Pancreas (tissue), 8 donors: Measurements from ENCODE around the gene TICRR. TPM values are rescaled to one million over a fixed set of nuclear protein-coding genes. Genes with fewer than 3 reads are reported as not detected.

Source experiments
- polyA plus RNA-seq, 2 donors: library from polyadenylated mRNA; stranded (reverse); fragments of 200-250 nt; gene quantifications; one replicate each; pipeline ENCODE4 v1.2.3, GENCODE V29; 2013
- total RNA-seq, 6 donors: library from RNA; stranded (reverse); fragmentation: NEBNext Ultra II Directional in 4 of 6; extraction: Animal tissue kit (Norgen Biotek cat#: 25700) in 4 of 6; gene quantifications; one replicate each; pipeline versions ENCODE4 v1.2.1 to v1.2.4, GENCODE V29; 2021 to 2023
- donor health status: healthy with polysubstance abuse.
- donor health status: DM: no; HTN: no; CAD: no; lungs with moderate emphysema.
- donor health status: DM: no; HTN: no; CAD: no.
- donor health status: Bipolar disorder and iron deficiency.
- donor health status: DM: yes; HTN: yes; CAD: no.
- donor health status: DM: no; HTN: no; CAD: no.
- donor health status: DM: no; HTN: no; CAD: no.
- donor health status: DM: yes; HTN: yes; CAD: no.

The TICRR gene
- total and polyA plus RNA-seq, 8 donors: 0.03 to 0.18 (median 0.13) TPM; not detected in 3

Other genes with a start within 250 kb of the TICRR start
- 10 to 100 TPM; 19.3 to 38.1 (median 23.0) TPM for gene POLG, start 240.6 kb upstream of the TICRR start, total RNA-seq
- gene POLG, start 240.6 kb upstream of the TICRR start, polyA plus RNA-seq: 10 to 100 TPM; 48.5 to 52.0 TPM
- gene RHCG, start 78.9 kb upstream of the TICRR start, total RNA-seq: under 1 TPM; 0.12 to 0.92 (median 0.78) TPM
- gene RHCG, start 78.9 kb upstream of the TICRR start, polyA plus RNA-seq: under 1 TPM; 0.57 to 0.68 TPM
- gene KIF7, start 80.0 kb downstream of the TICRR start, total RNA-seq: 1 to 10 TPM in 1 of 6 donors, under 1 TPM in 5; 0.43 to 1.5 (median 0.63) TPM
- gene KIF7, start 80.0 kb downstream of the TICRR start, polyA plus RNA-seq: 1 to 10 TPM in 1 of 2 donors, under 1 TPM in 1; 0.66 to 1.3 TPM
- 10 to 100 TPM in 1 of 6 donors, 1 to 10 TPM in 2, under 1 TPM in 3; 0.47 to 21.2 (median 1.6) TPM for gene PLIN1, start 103.9 kb downstream of the TICRR start, total RNA-seq
- gene PLIN1, start 103.9 kb downstream of the TICRR start, polyA plus RNA-seq: 10 to 100 TPM in 1 of 2 donors, 1 to 10 TPM in 1; 4.1 to 19.0 TPM
- 1 to 10 TPM; 4.8 to 6.5 (median 5.2) TPM for gene PEX11A, start 115.3 kb downstream of the TICRR start, total RNA-seq
- 10 to 100 TPM in 1 of 2 donors, 1 to 10 TPM in 1; 4.4 to 10.1 TPM for gene PEX11A, start 115.3 kb downstream of the TICRR start, polyA plus RNA-seq
- gene WDR93, start 115.3 kb downstream of the TICRR start, total RNA-seq: under 1 TPM in 5 of 6 donors, not detected in 1; 0.09 to 0.31 (median 0.15) TPM
- gene WDR93, start 115.3 kb downstream of the TICRR start, polyA plus RNA-seq: under 1 TPM; 0.11 to 0.92 TPM
- 1 to 10 TPM; 1.5 to 4.0 (median 2.4) TPM for gene MESP1, start 175.8 kb downstream of the TICRR start, total RNA-seq
- gene MESP1, start 175.8 kb downstream of the TICRR start, polyA plus RNA-seq: 1 to 10 TPM; 1.1 to 2.1 TPM
- gene MESP2, start 200.9 kb downstream of the TICRR start, total RNA-seq: under 1 TPM in 4 of 6 donors, not detected in 2; 0.16 to 0.46 (median 0.30) TPM
- gene MESP2, start 200.9 kb downstream of the TICRR start, polyA plus RNA-seq: under 1 TPM in 1 of 2 donors, not detected in 1; 0.12 TPM
- 1,000 to 10,000 TPM in 2 of 6 donors, 100 to 1,000 TPM in 4; 401 to 1,207 (median 921) TPM for gene ANPEP, start 239.4 kb downstream of the TICRR start, total RNA-seq
- gene ANPEP, start 239.4 kb downstream of the TICRR start, polyA plus RNA-seq: 100 to 1,000 TPM; 388 to 524 TPM